ENCODE results near the gene SYT15.
"Not testable (repeated sequence)": the region's sequence is repeated elsewhere in the genome, so short reads cannot be mapped to it uniquely, and the experiment has no call there.

DNA sequence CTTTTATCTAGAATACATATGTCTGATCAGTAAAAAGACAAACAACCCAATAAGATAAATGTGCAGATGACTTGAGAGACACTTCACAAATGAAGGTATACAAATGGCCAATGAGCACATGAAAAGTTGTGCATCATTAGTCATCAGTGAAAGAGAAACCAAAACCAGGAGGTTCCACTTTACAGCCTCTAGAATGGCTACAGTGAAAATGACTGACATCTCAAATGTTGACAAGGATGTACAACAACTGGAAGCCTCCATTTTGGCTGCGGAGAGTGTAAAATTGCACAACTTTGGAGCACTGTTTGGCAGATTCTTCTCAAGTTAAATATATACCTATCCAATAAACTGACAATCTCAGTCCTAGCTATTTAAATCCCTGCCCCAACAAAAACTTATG, 21.6 kb downstream of the SYT15 start:
- TF ChIP-seq EZH2 (IDR thresholded peaks at IDR 0.05; ENCODE audit: borderline replicate concordance, low read depth, low read length, poor library complexity, severe bottlenecking); CTCF (conservative IDR thresholded peaks at IDR 0.05; ENCODE audit: low read depth, low read length): not testable (repeated sequence)

Data from A673 (cell line).